Measurements from ENCODE around the gene C10orf67. TPM values are rescaled to one million over a fixed set of nuclear protein-coding genes. Genes with fewer than 3 reads are reported as not detected.

C10orf67 gene
- total and polyA plus RNA-seq, 2 of the 8 experiments (the other 6 are each of a cell fraction or from before 2014, with no cell fraction given) = 0.05 to 0.11 TPM

DNA sequence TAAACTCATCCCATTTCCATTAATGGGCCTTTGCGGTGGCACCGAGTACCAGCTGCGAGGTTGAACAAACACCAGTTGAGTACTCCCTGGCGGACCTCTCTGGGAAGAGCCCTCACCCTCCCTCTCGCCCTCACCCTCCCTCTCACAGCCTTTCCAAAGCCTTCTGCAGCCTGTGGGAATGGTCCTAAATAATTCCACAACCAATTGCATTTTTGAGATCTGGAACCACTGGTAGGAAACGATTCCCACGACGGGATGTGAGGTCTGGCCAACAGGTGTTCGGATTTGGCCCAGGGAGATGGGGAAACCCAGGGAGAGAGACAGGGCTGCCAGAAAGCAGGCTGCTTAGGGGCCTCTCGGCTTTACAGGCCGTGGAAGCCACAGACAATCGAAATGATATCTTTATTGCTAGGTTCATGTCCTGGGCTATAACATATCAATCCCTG is 147.2 kb downstream of the C10orf67 start:
- Histone ChIP-seq H4K20me1 (replicated peaks in 1 of 2; ENCODE audit: control insufficient read depth in 1 of 2, insufficient read depth in 2 of 2, low read length in 2 of 2) (peaks cover 24 to 32% of the 10 kb centered on the region in 2 experiments), H4K91ac (replicated peaks; ENCODE audit: insufficient read length, low read length) (no peak overlapping the region), H2AK5ac (ENCODE audit: low read depth, low read length) (no peak overlapping the region), H4K5ac (ENCODE audit: insufficient read length, low read depth, low read length) (no peak overlapping the region), H3K27ac (ENCODE audit: low read depth, low read length) (no peak overlapping the region), H2AFZ (ENCODE audit: low read length) (no peak overlapping the region), H2BK120ac (replicated peaks; ENCODE audit: low read depth, low read length) (no peak overlapping the region), H3K9me3 (ENCODE audit: insufficient read depth in 2 of 2, low read depth in 1 of 2, low read length in 1 of 2) (no peaks in the 10 kb centered on the region), H3K36me3 (ENCODE audit: control insufficient read depth in 2 of 4, insufficient read depth in 4 of 4, low read length in 3 of 4) (peaks cover 0 to 13% (median 0%) of the 10 kb centered on the region in 4 experiments; a peak in 1 of 8 replicates), H3K4ac (replicated peaks; ENCODE audit: insufficient read length, low read depth, low read length) (no peak overlapping the region), H3K23me2 (ENCODE audit: low read depth, low read length) (peaks cover 8% of the 10 kb centered on the region; the same call in 1 of the 2 replicates), H2BK12ac (ENCODE audit: low read depth, low read length) (no peak overlapping the region), H3K14ac (ENCODE audit: insufficient read length) (no peak overlapping the region), H3K4me2 (ENCODE audit: insufficient read depth in 1 of 2, low read depth in 2 of 2, low read length in 2 of 2) (0 out of 4 replicates have a peak overlapping the region, but pooled peaks of 1 of the 2 experiments have one; percentile 21), H3K4me1 (replicated peaks in 1 of 4; ENCODE audit: control insufficient read depth in 3 of 4, insufficient read depth in 4 of 4, low read length in 3 of 4) (peaks cover 2 to 25% (median 9%) of the 10 kb centered on the region in 4 experiments), H2BK15ac (ENCODE audit: low read length) (no peak overlapping the region), H2BK20ac (ENCODE audit: low read length) (no peak overlapping the region), H3K4me3 (ENCODE audit: extremely low read depth in 1 of 4, insufficient read depth in 2 of 4, low read depth in 3 of 4, low read length in 4 of 4) (no peak overlapping the region), H3K79me2 (ENCODE audit: control insufficient read depth in 1 of 2, insufficient read depth in 2 of 2, low read length in 2 of 2) (no peaks in the 10 kb centered on the region), H3K27me3 (replicated peaks in 1 of 4; ENCODE audit: control insufficient read depth in 3 of 4, extremely low read depth in 1 of 4, insufficient read depth in 3 of 4, low read length in 3 of 4) (peaks cover 96 to 100% (median 98%) of the 10 kb centered on the region in 4 experiments), H4K8ac (ENCODE audit: extremely low read depth, insufficient read depth, low read length) (no peak overlapping the region), H3K23ac (ENCODE audit: insufficient read length) (no peak overlapping the region), H3K18ac (ENCODE audit: extremely low read depth, low read length) (no peak overlapping the region), H3K79me1 (ENCODE audit: low read depth, low read length) (no peaks in the 10 kb centered on the region), H3K56ac (replicated peaks; ENCODE audit: insufficient read length, low read depth, low read length) (no peak overlapping the region), H3K9ac (replicated peaks in 1 of 4; ENCODE audit: extremely low read depth in 1 of 4, low read depth in 3 of 4, low read length in 3 of 4) (no peak overlapping the region), H2BK5ac (ENCODE audit: low read depth, low read length) (no peak overlapping the region)
- FAIRE-seq (no peak), DNase-seq (ENCODE audit: low read depth in 1 of 2, low spot score in 2 of 2) (peak in 1 of 2 experiments; percentile 54)
- CTCF ChIA-PET (ENCODE audit: partially characterized antibody) = interaction anchor here (1.0 to 1.5 kb wide), 4 partner anchors 22 to 97 kb away, joined by 3 to 7 read pairs (median 4); no protein-coding TSS in a partner anchor
- 18% methylated on average over 12 of the region's 12 CpGs; no CpG with 5 or more reads in 1 of the 2 experiments for WGBS, 2 experiments (ENCODE audit: extremely low coverage in 1 of 2, insufficient coverage in 1 of 2, insufficient read length in 1 of 2, insufficient replicate concordance in 2 of 2, low coverage in 1 of 2, low lambda C conversion rate in 2 of 2, missing lambda C conversion rate in 1 of 2)
- POLR2A ChIA-PET (ENCODE audit: partially characterized antibody) = no interaction called here
- peak; percentile 73 for TF ChIP-seq CTBP2 (IDR thresholded peaks at IDR 0.05; ENCODE audit: borderline replicate concordance, insufficient read depth, insufficient read length, low read length)
- peak; percentile 76 for TF ChIP-seq SUZ12 (IDR thresholded peaks at IDR 0.05; ENCODE audit: low read length)
- TF ChIP-seq RNF2 (IDR thresholded peaks at IDR 0.05; ENCODE audit: borderline replicate concordance, low read depth, low read length, missing control alignments, poor library complexity, severe bottlenecking) = peak; percentile 96
- no peak for TF ChIP-seq KDM5A (IDR thresholded peaks at IDR 0.05; ENCODE audit: low read length)
- TF ChIP-seq EZH2 (IDR thresholded peaks at IDR 0.05; ENCODE audit: low read depth, low read length, severe bottlenecking) = peak; percentile 41

Data from H1 (cell line).